Suppressor macrophage treated with lipopolysaccharide for 4 hours (primary cell): ENCODE results near the gene MRFAP1L1.

ENCODE experiments used
- DNase-seq: peaks from one replicate; pipeline ENCODE4 v3.0.0-alpha.2; 2020

The MRFAP1L1 gene

DNA sequence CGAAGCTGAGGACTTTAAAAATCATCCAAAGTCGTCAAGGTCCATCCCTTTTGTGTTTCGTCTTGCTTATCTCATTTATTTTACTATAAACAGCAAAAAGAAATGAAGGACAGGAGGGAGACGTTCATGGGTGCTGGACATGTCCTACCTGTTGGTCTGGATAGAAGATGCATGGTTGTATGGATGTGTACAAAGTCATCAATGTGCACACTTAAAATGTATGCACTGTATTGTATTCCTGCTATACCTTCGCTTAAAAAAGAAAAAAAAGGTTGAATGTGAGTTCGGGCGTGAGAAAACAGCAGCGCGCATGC is 6.0 kb upstream of the MRFAP1L1 start:
- DNase-seq = no peak

DNA sequence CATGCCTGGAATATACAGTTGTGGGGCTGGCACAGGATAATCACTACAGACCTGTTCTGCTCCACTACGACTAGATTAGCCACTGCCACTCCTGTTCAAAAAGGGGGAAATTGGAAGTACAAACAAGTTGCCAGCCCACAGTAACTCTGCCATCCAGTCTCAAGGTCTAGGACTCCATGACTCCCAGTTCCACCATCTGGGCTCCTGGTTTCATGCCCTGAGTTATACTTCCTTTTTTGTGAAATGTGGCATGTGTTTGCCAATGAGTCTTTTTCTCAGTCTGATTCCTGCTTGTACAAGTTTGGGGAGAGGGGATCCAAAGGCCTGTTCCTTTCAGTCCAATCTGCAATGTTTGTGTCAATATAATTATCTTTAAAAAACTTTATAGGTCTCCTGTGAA is 5.3 kb upstream of the MRFAP1L1 start:
- DNase-seq = peak; percentile 52

- no peak for DNase-seq
Observed at GRCh38 chr4:6710996-6711395, 1.3 kb upstream of the MRFAP1L1 start.

DNA sequence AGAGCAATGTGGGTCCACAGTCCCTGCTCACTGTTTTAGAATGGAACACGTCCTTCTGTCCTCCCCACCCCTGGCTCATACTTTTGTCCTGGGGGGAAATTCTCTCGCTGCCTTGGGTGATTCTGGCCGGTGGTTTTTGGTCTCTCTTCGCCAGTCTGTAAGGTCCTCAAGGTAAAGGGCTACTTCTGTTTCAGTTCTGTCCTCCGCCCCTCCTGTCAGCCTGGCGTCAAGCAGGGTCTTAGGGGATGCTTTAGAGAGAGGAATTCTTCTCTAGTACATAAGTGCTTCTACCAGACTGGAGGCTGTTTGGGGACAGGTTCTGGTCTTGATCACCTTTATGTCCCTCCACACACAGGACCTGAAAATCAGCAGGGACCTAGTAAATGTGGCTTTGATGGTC is 617 bp upstream of the MRFAP1L1 start:
- DNase-seq = no peak

- no peak for DNase-seq
Observed at GRCh38 chr4:6706173-6706572, 3.5 kb downstream of the MRFAP1L1 start.

DNA sequence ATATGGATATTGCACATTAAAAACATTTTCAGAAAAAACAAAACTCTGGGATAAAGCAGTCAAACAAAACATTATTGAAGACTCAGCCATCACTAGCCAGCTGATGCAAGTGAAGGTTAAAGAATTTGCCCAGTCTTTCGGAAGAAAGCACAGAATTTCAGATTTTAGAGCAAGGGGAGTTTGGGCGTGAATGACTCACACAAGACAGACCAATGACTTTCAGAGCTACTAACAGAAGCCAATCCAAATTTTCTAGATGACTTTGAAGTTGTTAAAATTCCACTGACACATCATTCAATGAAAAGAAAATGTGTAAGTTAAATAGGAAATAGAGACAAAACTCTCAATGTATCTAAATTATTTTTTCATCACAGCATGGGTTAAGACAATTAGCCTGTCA is 4.0 kb downstream of the MRFAP1L1 start:
- DNase-seq = no peak

- no peak for DNase-seq
Observed at GRCh38 chr4:6703786-6704185, 5.9 kb downstream of the MRFAP1L1 start.

DNA sequence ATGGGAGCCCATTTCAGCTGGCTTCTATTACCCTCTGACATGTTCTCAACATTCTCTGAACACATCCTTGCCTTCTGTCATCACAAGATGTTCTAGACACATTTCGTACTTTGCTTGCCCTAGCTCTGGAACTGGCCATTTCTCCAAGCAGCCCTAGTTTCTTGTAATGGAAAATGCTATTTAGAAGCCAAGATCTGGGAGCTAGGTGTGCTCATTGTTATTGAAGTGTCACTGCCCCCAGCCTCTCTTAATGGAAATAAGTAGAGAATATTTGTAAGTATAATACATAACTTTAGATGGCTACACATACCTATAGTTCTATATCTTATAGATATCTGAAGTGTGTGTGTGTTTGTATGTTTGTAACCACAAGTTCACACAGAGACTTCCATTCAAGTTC is 6.9 kb downstream of the MRFAP1L1 start:
- no peak for DNase-seq

DNA sequence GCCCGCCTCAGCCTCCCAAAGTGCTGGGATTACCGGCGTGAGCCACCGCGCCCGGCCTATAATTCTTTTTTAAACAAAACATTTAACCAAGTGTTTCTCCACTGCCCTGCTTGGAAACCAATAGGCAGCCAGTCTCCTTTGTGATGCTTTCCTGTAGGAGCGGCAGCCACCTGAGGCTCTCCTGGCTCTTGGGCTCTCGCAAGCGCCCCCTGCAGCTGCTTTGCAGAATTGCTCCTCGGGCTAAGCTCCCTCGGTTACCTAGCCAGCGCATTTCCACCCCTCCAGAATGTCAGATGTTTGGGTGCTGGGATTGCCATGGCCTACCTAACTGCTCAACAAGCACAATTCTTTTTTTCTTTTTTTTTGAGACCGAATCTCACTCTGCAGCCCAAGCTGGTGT is 8.3 kb downstream of the MRFAP1L1 start:
- DNase-seq = no peak

GRCh38 chr4:6699903-6700302 is 9.8 kb downstream of the MRFAP1L1 start:
- DNase-seq = no peak

DNA sequence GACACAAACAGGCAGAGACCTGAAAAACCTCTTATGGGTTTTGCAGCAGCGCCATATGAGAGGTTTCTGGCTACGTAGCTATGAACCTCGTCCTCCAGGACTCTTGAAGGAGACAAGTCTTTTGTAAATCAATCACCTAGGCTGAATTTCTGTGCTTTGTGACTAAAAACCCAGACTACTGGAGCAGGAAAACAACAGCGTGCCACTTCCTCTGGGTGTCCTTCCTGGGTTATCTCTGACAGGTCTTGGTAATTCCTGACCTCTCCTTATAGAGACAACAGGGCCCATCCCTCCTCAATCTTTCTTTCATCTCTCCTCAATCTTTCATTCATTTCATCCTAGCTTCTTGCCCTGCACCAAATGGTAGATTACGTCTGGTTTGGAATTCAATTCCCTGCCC is 10.3 kb downstream of the MRFAP1L1 start:
- no peak for DNase-seq

DNA sequence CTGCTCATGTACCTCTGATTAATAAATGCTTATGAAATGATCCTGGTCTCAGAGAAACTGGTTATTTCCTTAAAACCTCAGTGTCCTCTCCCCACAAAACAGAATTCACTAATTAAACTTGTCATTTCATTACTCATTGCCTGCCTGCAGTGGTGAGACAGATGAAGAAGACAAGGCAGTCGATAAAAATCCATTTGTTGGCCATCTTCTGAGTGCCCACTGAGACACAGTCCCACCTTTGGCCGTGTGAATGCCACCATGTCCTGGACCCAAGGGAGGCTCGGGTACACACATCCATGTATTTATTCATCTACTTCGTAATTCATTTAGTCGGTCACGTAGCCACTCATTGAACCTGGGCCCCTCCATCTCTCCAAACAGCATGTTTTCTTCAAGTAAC is 12.5 kb downstream of the MRFAP1L1 start:
- DNase-seq = no peak

- DNase-seq = no peak
Observed at GRCh38 chr4:6696611-6697010, 13.1 kb downstream of the MRFAP1L1 start.

DNA sequence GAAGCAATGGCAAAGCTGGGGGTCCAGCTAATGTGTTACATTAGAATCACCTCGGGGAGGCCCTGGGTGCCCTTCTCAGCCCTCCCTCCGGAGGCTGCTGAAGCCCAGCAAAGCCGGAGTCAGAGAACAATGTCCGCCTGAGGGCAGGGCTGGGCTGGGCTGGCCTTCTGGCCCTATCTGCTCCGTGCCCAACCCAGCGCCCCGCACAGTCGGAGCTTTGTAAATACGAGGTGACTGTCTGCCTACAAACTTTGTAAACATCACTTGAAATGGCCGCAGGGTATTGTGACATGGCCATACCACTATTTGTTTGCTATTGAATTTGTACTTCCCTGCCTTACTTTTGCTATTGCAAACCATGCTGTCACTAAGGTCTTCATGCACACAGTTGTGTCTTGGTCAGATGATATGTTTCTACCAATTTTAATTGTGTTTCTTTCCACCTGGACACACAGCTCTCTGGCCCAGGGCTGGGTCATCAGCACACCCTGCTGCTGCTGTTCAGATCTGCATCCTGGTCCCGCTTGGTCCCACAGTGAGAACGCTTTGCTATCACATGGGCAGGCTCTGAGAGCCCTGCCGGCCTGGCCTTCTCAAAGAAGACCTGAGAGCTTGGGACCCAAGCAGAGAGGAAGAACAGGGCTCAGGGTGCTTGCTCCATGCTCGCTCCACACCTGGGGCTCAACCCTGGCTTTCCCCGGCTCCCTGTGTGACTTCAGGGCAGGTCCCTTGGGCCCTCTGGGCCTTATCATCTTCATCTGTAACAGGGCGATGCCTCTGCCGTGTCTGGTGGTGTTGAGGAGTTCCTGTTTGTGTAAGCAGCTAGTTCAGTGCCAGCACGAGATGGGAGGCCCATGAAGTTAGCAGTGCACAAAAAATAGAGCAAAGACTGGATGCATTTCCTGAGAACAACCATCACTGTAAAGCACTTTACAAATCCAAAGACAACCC is 13.7 kb downstream of the MRFAP1L1 start:
- no peak for DNase-seq

GRCh38 chr4:6694177-6694901 is 15.3 kb downstream of the MRFAP1L1 start:
- DNase-seq = no peak

DNA sequence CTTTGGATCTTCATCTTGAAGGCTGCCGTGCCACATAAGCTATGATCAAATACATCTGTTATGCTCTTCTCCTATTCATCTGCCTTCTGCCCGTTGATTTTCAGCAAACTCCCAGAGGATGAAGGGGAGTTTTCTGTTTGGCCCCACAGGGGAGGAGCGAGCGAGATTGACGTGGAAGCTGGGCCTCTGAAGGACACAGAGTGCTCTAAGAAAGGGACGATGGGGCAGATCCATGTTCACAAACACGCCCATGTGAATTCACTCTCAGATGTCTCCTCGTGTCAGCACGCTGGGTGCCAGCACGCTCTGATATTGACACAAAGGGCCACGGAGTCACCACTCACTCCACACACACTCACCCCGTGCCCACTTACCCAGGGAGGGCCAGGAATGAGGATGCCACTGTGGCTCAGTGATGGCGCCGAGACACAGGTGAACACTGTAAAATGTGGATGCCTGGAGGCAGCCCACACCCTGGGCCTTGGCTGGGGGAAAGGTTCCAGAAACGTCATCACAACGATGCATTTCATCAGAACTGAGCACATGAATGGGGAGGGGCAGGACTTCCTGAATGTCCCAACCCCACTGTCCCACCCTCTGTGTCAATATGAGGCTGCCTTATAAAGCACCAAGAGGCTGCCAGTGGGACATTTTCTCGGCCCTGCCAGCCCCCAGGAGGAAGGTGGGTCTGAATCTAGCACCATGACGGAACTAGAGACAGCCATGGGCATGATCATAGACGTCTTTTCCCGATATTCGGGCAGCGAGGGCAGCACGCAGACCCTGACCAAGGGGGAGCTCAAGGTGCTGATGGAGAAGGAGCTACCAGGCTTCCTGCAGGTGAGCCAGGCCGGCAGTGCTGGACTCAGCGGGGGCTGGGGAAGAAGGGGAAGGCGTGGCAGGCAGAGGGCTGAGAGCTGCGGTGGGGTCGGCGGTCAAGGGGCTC is 16.2 kb downstream of the MRFAP1L1 start, which contains the start of gene S100P:
Gene S100P, plus strand, starts transcription at position 648 of the 946 bp plus-strand sequence. Its CDS starts 55 bp downstream, at position 703.
- DNase-seq = no peak

DNA sequence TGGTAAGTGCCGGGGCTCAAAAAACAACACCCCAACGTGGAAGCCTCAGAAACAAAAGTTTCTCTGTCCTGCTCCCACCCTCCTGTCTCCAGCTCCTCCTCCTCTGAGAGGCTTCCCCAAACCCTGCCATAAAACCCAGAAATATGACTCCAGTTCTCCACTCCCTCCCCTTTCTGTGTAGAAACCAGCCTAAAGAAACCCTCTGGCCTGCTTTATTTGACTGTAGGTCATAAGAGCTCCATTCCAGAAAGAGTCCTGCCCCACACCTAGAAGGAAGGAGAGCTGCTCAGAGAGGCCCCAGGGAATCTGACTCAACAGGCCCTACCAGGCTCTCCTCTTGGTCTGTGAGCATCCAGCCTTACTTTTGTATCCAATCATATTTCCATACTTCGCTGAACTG is 16.9 kb downstream of the MRFAP1L1 start:
- DNase-seq = no peak

DNA sequence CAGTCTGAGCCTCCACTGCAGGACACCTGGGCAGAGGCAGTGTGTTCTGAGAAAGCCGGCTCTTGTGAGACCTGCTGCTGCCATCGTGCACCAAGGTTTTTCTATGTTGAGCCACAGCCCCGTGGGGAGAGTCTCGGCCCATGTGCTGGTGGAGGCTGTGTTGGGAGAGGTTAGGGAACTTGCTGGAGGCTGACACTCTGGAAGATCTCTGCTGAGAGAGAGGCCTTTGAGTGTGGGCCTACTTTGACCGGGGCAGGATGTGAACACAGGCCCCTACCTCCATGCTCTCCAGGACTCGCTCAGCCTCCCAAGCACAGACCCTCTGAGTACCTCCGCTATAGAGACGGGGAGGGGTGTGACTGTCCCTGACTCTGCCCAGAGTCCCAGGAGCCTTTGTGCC is 17.3 kb downstream of the MRFAP1L1 start:
- no peak for DNase-seq

DNA sequence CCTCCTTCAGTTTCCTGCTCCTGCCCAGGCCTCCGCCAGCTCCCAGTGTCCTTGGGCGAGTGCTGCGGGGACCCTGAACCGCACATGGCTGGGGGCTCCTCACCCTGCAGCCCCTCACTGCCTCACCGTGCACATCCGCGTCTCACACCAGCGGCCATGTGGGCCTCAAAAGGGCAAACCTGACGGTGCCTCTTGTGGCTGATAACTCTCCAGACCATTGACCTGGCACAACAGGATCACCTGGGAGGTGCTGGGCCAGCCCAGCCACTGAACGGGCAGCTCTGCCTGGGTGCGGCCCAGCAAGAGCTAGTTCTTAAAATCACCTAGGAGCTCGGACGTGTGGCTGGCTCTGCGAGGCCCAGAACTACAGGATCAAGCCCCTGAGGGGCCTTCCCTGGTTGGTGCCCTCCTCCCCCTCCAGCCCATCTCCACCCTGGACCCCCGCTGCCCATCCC is 20.1 kb downstream of the MRFAP1L1 start:
- DNase-seq = no peak

- peak; percentile 51 for DNase-seq
Observed at GRCh38 chr4:6688879-6689505, 20.7 kb downstream of the MRFAP1L1 start.

GRCh38 chr4:6687947-6688878 is 21.5 kb downstream of the MRFAP1L1 start:
- DNase-seq = no peak
